Activated T-helper 17 cell treated with anti-CD3 and anti-CD28 coated beads, Interleukin-2, amount 50 U/mL, for 72 hours (primary cell): Measurements from ENCODE around the gene TMEM63A. TPM values are rescaled to one million over a fixed set of nuclear protein-coding genes. Genes with fewer than 3 reads are reported as not detected.
"Not testable (repeated sequence)": the region's sequence is repeated elsewhere in the genome, so short reads cannot be mapped to it uniquely, and the experiment has no call there.

ENCODE experiments used
- ATAC-seq: fragments of 150-1000 bp; cut with Tn5 transposase; replicated peaks from 2 replicates; pipeline ENCODE4 v1.10.0; 2021; ENCODE audit warnings: mild to moderate bottlenecking, moderate library complexity
- H3K27ac Mint-ChIP-seq: one replicate; pipeline ENCODE4 v1.8.0; 2022; ENCODE audit warnings: mixed read lengths
- H3K27me3 Mint-ChIP-seq: one replicate; pipeline ENCODE4 v1.8.0; 2022; ENCODE audit warnings: mixed read lengths
- H3K36me3 Mint-ChIP-seq: one replicate; pipeline ENCODE4 v1.8.0; 2022; ENCODE audit warnings: low read depth, mild to moderate bottlenecking, mixed read lengths
- H3K4me1 Mint-ChIP-seq: one replicate; pipeline ENCODE4 v1.8.0; 2022; ENCODE audit warnings: mixed read lengths
- H3K4me3 Mint-ChIP-seq: one replicate; pipeline ENCODE4 v1.8.0; 2022; ENCODE audit warnings: mild to moderate bottlenecking, mixed read lengths
- H3K9me3 Mint-ChIP-seq: one replicate; pipeline ENCODE4 v1.8.0; 2022; ENCODE audit warnings: mixed read lengths
- total RNA-seq, 2 donors: library from RNA; stranded (reverse); gene quantifications; one replicate each; pipeline ENCODE4 v1.2.3, GENCODE V29; 2022

The TMEM63A gene
- total RNA-seq, 2 donors from 2014 or later, result 74.9 to 242 TPM

GRCh38 chr1:225843426-225843795 lies 38.8 kb downstream of the TMEM63A start:
- Mint-ChIP-seq H3K4me1 (peaks cover 5% of the 10 kb centered on the region), H3K27ac (peak overlapping the region; percentile 16), H3K36me3 (peaks cover 15% of the 10 kb centered on the region), H3K4me3 (no peak overlapping the region), H3K9me3 (no peaks in the 10 kb centered on the region), H3K27me3 (no peaks in the 10 kb centered on the region)
- ATAC-seq, result no peak

GRCh38 chr1:225842788-225843425 lies 39.3 kb downstream of the TMEM63A start:
- H3K27ac Mint-ChIP-seq, result peak overlapping the region; percentile 16
- H3K27me3 Mint-ChIP-seq, result no peaks in the 10 kb centered on the region
- ATAC-seq, result no peak
- no peaks in the 10 kb centered on the region for H3K9me3 Mint-ChIP-seq
- peaks cover 5% of the 10 kb centered on the region for H3K4me1 Mint-ChIP-seq
- H3K36me3 Mint-ChIP-seq, result peaks cover 10% of the 10 kb centered on the region
- no peak overlapping the region for H3K4me3 Mint-ChIP-seq

DNA sequence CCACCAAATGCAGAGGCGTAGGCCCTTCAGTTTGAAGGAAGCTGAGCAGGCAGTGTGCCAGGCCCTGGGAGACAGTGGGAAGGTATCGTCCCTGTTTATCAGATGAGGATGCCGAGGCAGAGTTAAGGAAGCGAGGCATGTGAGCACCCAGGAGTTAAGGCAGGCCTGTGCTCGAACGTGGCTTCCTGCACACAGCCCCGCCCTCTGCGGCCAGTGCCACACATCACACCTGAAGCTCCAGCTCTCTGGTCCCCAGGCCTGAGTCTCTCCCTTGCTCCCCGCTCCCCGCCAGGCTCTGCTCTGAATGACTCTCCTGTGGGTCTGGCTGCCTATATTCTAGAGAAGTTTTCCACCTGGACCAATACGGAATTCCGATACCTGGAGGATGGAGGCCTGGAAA lies 40.1 kb downstream of the TMEM63A start:
- peak; percentile 37 for ATAC-seq
- Mint-ChIP-seq H3K9me3 (no peaks in the 10 kb centered on the region), H3K4me1 (peaks cover 5% of the 10 kb centered on the region), H3K36me3 (peaks cover 9% of the 10 kb centered on the region), H3K4me3 (peak overlapping the region; percentile 13), H3K27me3 (no peaks in the 10 kb centered on the region), H3K27ac (peak overlapping the region; percentile 81)

DNA sequence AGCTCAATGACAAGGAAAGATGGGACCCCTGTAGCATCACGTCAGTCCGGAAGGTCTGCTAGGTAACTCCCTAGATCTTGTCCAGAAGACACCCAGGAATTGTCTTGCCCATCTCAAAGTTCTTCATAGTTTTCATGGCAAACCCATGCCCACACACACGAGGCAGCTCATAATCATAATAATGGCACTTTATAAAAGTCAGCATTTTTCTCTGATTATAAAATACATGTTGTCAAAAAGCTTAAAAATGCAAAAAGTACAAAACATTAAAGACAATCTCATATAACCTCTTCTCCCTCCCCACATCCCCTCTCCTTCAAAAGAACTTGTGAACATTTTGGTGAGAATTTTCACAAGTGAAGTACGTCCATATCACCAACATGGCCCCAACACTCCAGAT lies 41.5 kb downstream of the TMEM63A start:
- Mint-ChIP-seq H3K36me3 (no peaks in the 10 kb centered on the region), H3K9me3 (no peaks in the 10 kb centered on the region), H3K27ac (peak overlapping the region; percentile 62), H3K4me1 (peaks cover 5% of the 10 kb centered on the region), H3K27me3 (no peaks in the 10 kb centered on the region), H3K4me3 (no peak overlapping the region)
- no peak for ATAC-seq

GRCh38 chr1:225840223-225840610 lies 42.0 kb downstream of the TMEM63A start:
- H3K9me3 Mint-ChIP-seq, result no peaks in the 10 kb centered on the region
- H3K4me1 Mint-ChIP-seq, result peaks cover 5% of the 10 kb centered on the region
- no peaks in the 10 kb centered on the region for H3K27me3 Mint-ChIP-seq
- H3K36me3 Mint-ChIP-seq, result no peaks in the 10 kb centered on the region
- no peak for ATAC-seq
- H3K27ac Mint-ChIP-seq, result peak overlapping the region; percentile 62
- H3K4me3 Mint-ChIP-seq, result no peak overlapping the region

DNA sequence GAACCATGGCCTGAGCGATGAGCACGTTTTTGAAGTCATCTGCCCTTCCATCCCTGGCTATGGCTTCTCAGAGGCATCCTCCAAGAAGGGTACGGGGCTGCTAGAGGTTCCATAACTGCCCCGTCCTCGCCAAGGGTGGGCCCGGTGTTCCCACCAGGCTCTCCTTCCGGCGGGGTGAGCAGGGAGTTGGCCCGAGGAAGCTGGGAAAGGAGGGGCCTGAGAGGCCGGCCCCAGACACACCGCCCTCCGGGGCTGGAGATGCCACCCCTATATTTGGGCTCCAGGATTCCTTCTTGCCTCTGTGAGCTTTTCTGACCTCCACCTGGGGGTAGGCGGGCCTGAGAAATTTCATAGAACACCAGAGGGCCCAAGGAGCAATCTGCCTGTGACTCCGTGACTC lies 43.4 kb downstream of the TMEM63A start:
- ATAC-seq, result no peak
- no peak overlapping the region for H3K4me3 Mint-ChIP-seq
- H3K9me3 Mint-ChIP-seq, result no peaks in the 10 kb centered on the region
- H3K36me3 Mint-ChIP-seq, result no peaks in the 10 kb centered on the region
- peaks cover 5% of the 10 kb centered on the region for H3K4me1 Mint-ChIP-seq
- H3K27ac Mint-ChIP-seq, result no peak overlapping the region
- H3K27me3 Mint-ChIP-seq, result no peaks in the 10 kb centered on the region

DNA sequence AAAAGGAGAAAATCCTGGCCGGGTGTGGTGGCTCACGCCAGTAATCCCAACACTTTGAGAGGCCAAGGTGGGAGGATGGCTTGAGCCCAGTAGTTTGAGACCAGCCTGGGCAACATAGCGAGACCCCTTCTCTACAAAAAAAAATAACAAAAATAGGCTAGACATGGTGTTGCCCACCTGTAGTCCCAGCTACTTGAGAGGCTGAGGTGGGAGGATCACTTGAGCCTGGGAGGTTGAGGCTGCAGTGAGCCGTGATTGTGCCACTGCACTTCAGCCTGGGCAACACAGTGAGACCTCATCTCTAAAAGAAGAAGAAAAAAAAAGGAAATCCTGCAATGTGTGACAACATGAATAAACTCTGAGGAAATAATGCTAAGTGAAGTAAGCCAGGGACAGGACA lies 45.9 kb downstream of the TMEM63A start:
- not testable (repeated sequence) for H3K9me3 Mint-ChIP-seq, H3K36me3 Mint-ChIP-seq, H3K27ac Mint-ChIP-seq, H3K4me3 Mint-ChIP-seq, H3K27me3 Mint-ChIP-seq, H3K4me1 Mint-ChIP-seq, ATAC-seq

DNA sequence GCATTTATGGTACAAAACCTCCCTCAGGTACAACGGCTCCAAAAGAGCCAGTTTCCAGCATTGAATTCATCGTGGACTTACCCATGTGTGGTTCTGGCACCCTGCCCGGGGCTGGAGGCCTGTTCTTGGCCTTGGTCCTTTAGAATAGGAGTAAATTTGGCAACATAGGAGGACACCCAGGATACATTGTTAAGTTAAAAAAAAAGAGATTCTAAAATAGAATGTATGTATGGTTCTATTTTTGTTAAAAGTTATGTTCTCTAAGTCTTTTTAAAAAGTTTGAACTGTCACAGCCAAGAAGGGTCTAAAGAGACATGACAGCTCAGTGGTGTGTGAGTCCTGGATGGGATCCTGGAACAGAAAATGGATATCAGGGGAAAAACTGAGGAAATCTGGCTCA lies 46.3 kb downstream of the TMEM63A start:
- Mint-ChIP-seq H3K36me3 (no peaks in the 10 kb centered on the region), H3K4me3 (no peak overlapping the region), H3K27ac (no peak overlapping the region), H3K4me1 (peaks cover 3% of the 10 kb centered on the region), H3K27me3 (no peaks in the 10 kb centered on the region), H3K9me3 (no peaks in the 10 kb centered on the region)
- ATAC-seq, result no peak

- Mint-ChIP-seq H3K27ac (no peak overlapping the region), H3K4me1 (no peaks in the 10 kb centered on the region), H3K4me3 (no peak overlapping the region), H3K36me3 (no peaks in the 10 kb centered on the region), H3K27me3 (no peaks in the 10 kb centered on the region), H3K9me3 (no peaks in the 10 kb centered on the region)
- no peak for ATAC-seq
Observed at GRCh38 chr1:225834417-225835329, 47.5 kb downstream of the TMEM63A start.

GRCh38 chr1:225830841-225831240 lies 51.3 kb downstream of the TMEM63A start:
- Mint-ChIP-seq H3K4me1 (peaks cover 4% of the 10 kb centered on the region), H3K27ac (no peak overlapping the region), H3K4me3 (no peak overlapping the region), H3K36me3 (no peaks in the 10 kb centered on the region), H3K9me3 (no peaks in the 10 kb centered on the region), H3K27me3 (no peaks in the 10 kb centered on the region)
- ATAC-seq, result no peak

GRCh38 chr1:225828706-225829345 lies 53.4 kb downstream of the TMEM63A start:
- H3K36me3 Mint-ChIP-seq, result no peaks in the 10 kb centered on the region

GRCh38 chr1:225827076-225827475 lies 55.1 kb downstream of the TMEM63A start:
- Mint-ChIP-seq H3K9me3 (no peaks in the 10 kb centered on the region), H3K27ac (no peak overlapping the region), H3K4me1 (peaks cover 4% of the 10 kb centered on the region), H3K27me3 (no peaks in the 10 kb centered on the region), H3K4me3 (no peak overlapping the region), H3K36me3 (no peaks in the 10 kb centered on the region)
- no peak for ATAC-seq

More at GRCh38 chr1:225828706-225829345, 53.4 kb downstream of the TMEM63A start:
- H3K4me3 Mint-ChIP-seq, result no peak overlapping the region
- H3K27ac Mint-ChIP-seq, result no peak overlapping the region
- H3K4me1 Mint-ChIP-seq, result peaks cover 4% of the 10 kb centered on the region
- no peaks in the 10 kb centered on the region for H3K27me3 Mint-ChIP-seq
- H3K9me3 Mint-ChIP-seq, result no peaks in the 10 kb centered on the region
- no peak for ATAC-seq

- no peaks in the 10 kb centered on the region for H3K9me3 Mint-ChIP-seq
- no peaks in the 10 kb centered on the region for H3K36me3 Mint-ChIP-seq
- H3K27ac Mint-ChIP-seq, result peak overlapping the region; percentile 25
Observed at GRCh38 chr1:225825607-225826007, 56.6 kb downstream of the TMEM63A start.

GRCh38 chr1:225825078-225825477 lies 57.1 kb downstream of the TMEM63A start:
- no peaks in the 10 kb centered on the region for H3K36me3 Mint-ChIP-seq
- peaks cover 4% of the 10 kb centered on the region for H3K4me1 Mint-ChIP-seq
- no peak overlapping the region for H3K27ac Mint-ChIP-seq
- no peaks in the 10 kb centered on the region for H3K27me3 Mint-ChIP-seq
- no peak for ATAC-seq
- no peaks in the 10 kb centered on the region for H3K9me3 Mint-ChIP-seq
- H3K4me3 Mint-ChIP-seq, result no peak overlapping the region

More at GRCh38 chr1:225825607-225826007, 56.6 kb downstream of the TMEM63A start:
- Mint-ChIP-seq H3K4me3 (no peak overlapping the region), H3K4me1 (peaks cover 4% of the 10 kb centered on the region), H3K27me3 (no peaks in the 10 kb centered on the region)
- no peak for ATAC-seq

DNA sequence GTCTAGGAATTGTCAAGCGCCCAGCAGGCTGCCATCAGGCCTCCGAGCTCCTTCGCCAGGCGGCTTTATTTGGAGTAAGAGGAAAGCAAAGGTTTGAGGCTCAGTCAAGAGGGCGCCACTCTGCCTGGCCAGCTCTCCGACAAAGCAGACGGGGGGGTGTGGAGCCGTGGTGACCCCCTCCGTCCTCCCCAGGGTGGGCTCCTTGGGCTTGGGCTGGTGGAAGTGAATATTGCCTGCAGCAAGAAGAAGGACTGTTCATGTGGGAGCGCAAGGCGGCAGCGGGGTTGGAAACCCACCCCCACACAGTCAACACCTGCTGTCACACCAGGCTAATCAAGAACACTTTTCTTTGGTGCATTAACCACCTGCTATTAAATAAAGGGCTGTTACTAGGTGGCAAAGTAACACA lies 57.6 kb downstream of the TMEM63A start:
- Mint-ChIP-seq H3K27ac (no peak overlapping the region), H3K36me3 (no peaks in the 10 kb centered on the region), H3K4me3 (no peak overlapping the region), H3K27me3 (no peaks in the 10 kb centered on the region), H3K9me3 (no peaks in the 10 kb centered on the region), H3K4me1 (peaks cover 4% of the 10 kb centered on the region)
- ATAC-seq, result no peak
